HepG2 (cell line): ENCODE results near the gene WDR45B. TPM values are rescaled to one million over a fixed set of nuclear protein-coding genes. Genes with fewer than 3 reads are reported as not detected.

Experiments used
- EEA1 ChIP-seq: sonication (generic); formaldehyde crosslinking; IDR thresholded peaks from 2 replicates; pipeline ENCODE4 v1.5.1; 2020; ENCODE audit warnings: mild to moderate bottlenecking, missing genetic modification reagents, borderline replicate concordance
- EED ChIP-seq: sonication (generic); formaldehyde crosslinking; IDR thresholded peaks from 2 replicates; pipeline ENCODE4 v1.5.0; 2020; ENCODE audit warnings: mild to moderate bottlenecking, missing genetic modification reagents
- FOSL2 ChIP-seq: sonication (generic); formaldehyde crosslinking; IDR thresholded peaks from 2 replicates; pipeline ENCODE4 v1.4.0; 2020; ENCODE audit warnings: missing genetic modification reagents
- HMG20B ChIP-seq: conservative IDR thresholded peaks from 2 replicates; pipeline ENCODE4 v1.6.1; 2016; ENCODE audit warnings: missing genetic modification reagents, missing compliant biosample characterization
- KLF15 ChIP-seq: sonication (generic); formaldehyde crosslinking; IDR thresholded peaks from 2 replicates; pipeline ENCODE4 v1.8.1; 2023; ENCODE audit warnings: borderline replicate concordance, mild to moderate bottlenecking, inconsistent platforms, missing genetic modification reagents, mixed read lengths
- MLLT10 ChIP-seq: sonication (generic); formaldehyde crosslinking; IDR thresholded peaks from 2 replicates; pipeline ENCODE4 v1.4.0; 2020; ENCODE audit warnings: missing genetic modification reagents
- SNRNP70 ChIP-seq: fragments of 200-400 bp; formaldehyde crosslinking; IDR thresholded peaks from 2 replicates; pipeline ENCODE4 v1.6.1; 2017; ENCODE audit warnings: mild to moderate bottlenecking, low read depth, low read length, moderate library complexity
- TBX2 ChIP-seq: sonication (generic); formaldehyde crosslinking; IDR thresholded peaks from 2 replicates; pipeline ENCODE4 v1.5.0; 2020; ENCODE audit warnings: missing genetic modification reagents, mild to moderate bottlenecking, borderline replicate concordance
- YEATS2 ChIP-seq: sonication (generic); formaldehyde crosslinking; IDR thresholded peaks from 2 replicates; pipeline ENCODE4 v1.4.0; 2020; ENCODE audit warnings: missing genetic modification reagents, borderline replicate concordance
- ZFAT ChIP-seq: sonication (generic); formaldehyde crosslinking; conservative IDR thresholded peaks from 2 replicates; pipeline ENCODE4 v1.8.1; 2023; ENCODE audit warnings: missing genetic modification reagents, inconsistent platforms
- ZMYM4 ChIP-seq: sonication (generic); formaldehyde crosslinking; IDR thresholded peaks from 2 replicates; pipeline ENCODE4 v1.8.1; 2023; ENCODE audit warnings: mild to moderate bottlenecking, missing genetic modification reagents
- ZNF644 ChIP-seq: IDR thresholded peaks from 2 replicates; pipeline ENCODE4 v1.6.1; 2016; ENCODE audit warnings: low read depth
- ZNF850 ChIP-seq: sonication (generic); formaldehyde crosslinking; conservative IDR thresholded peaks from 2 replicates; pipeline ENCODE4 v1.9.0; 2021; ENCODE audit warnings: mild to moderate bottlenecking, missing genetic modification reagents
- polyA plus RNA-seq, 8 experiments: library from polyadenylated mRNA; depleted of rRNA in 3 of 8; stranded (reverse) in 7 of 8; unstranded in 1 of 8; fragments of >200 nt; fragmentation: Illumina TruSeq in 4 of 8; extraction: Trizol in 4 of 8; gene quantifications; 2 replicates each; pipeline versions ENCODE4 v1.2.1 to v1.2.3, GENCODE V29; 2011 to 2016; ENCODE audit warnings: low read depth in 4 of 8, missing spikeins in 1 of 8, mixed read lengths in 1 of 8; ENCODE audit not compliant: insufficient read depth in 1 of 8
- total RNA-seq, 5 experiments: library from RNA; depleted of rRNA; stranded (reverse); fragments of >200 nt; fragmentation: Illumina TruSeq; extraction: Trizol; gene quantifications; 2 replicates each; pipeline ENCODE4 v1.2.3, GENCODE V29; 2016; ENCODE audit warnings: low read depth in 1 of 5
- TF ChIP-seq, protein P1 (sequence below): sonication (generic); formaldehyde crosslinking; IDR thresholded peaks from 2 replicates; pipeline ENCODE4 v1.4.0; 2020; ENCODE audit warnings: missing genetic modification reagents; ENCODE audit errors: not compliant biosample characterization
- TF ChIP-seq, protein P2 (sequence below): sonication (generic); formaldehyde crosslinking; IDR thresholded peaks from 2 replicates; pipeline ENCODE4 v1.4.0; 2020; ENCODE audit warnings: missing genetic modification reagents
- TF ChIP-seq, protein P3 (sequence below): sonication (generic); formaldehyde crosslinking; IDR thresholded peaks from 2 replicates; pipeline ENCODE4 v1.4.0; 2020; ENCODE audit warnings: missing genetic modification reagents, borderline replicate concordance
- TF ChIP-seq, protein P4 (sequence below): sonication (generic); formaldehyde crosslinking; IDR thresholded peaks from 2 replicates; pipeline ENCODE4 v1.5.1; 2020; ENCODE audit warnings: mild to moderate bottlenecking, missing genetic modification reagents, borderline replicate concordance
- TF ChIP-seq, protein P5 (sequence below): sonication (generic); formaldehyde crosslinking; IDR thresholded peaks from 2 replicates; pipeline ENCODE4 v1.8.1; 2023; ENCODE audit warnings: missing genetic modification reagents, inconsistent platforms, borderline replicate concordance

WDR45B gene
- total and polyA plus RNA-seq, 2 of the 13 experiments (the other 11 are each of a cell fraction or from before 2014, with no cell fraction given): 86.2 to 155 TPM

DNA sequence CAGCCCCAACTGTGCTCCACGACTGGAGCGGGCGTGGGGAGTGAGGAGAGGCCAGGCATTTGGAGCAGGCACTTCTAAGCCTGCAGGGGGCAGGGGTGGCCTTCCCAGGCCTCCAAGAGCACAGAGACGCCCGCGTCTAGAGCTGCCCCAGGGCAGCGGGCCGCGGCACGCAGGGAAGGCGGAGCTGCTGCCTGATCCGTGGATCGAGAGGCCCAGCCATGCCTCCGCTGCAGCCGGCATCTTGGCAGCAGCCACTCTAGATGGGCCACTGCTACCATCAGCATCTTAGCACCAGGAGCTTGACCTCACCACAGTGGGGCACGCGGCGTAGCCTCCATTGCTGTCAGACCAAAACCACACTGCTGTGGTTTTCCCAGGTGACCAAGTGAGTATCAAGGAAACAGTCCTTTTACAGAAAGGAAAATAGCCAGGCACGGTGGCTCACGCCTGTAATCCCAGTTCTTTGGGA is 20.4 kb upstream of the WDR45B start (continued):
- TF ChIP-seq EEA1 (CRISPR knock-in tag) (no peak), SNRNP70 (no peak), KLF15 (CRISPR knock-in tag) (no peak), HMG20B (no peak), ZNF644 (CRISPR knock-in tag) (no peak), YEATS2 (CRISPR knock-in tag) (peak; percentile 70; the same call in 1 of the 2 replicates), FOSL2 (CRISPR knock-in tag) (no peak; the same call in 1 of the 2 replicates), TBX2 (CRISPR knock-in tag) (peak; percentile 47; the same call in 1 of the 2 replicates), ZNF850 (no peak), ZMYM4 (CRISPR knock-in tag) (peak; percentile 45; the same call in 1 of the 2 replicates), MLLT10 (CRISPR knock-in tag) (no peak), ZFAT (CRISPR knock-in tag) (no peak), EED (CRISPR knock-in tag) (peak; percentile 61; the same call in 1 of the 2 replicates)
- TF ChIP-seq, protein P1, sequence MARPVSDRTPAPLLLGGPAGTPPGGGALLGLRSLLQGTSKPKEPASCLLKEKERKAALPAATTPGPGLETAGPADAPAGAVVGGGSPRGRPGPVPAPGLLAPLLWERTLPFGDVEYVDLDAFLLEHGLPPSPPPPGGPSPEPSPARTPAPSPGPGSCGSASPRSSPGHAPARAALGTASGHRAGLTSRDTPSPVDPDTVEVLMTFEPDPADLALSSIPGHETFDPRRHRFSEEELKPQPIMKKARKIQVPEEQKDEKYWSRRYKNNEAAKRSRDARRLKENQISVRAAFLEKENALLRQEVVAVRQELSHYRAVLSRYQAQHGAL: no peak
- TF ChIP-seq, protein P2, sequence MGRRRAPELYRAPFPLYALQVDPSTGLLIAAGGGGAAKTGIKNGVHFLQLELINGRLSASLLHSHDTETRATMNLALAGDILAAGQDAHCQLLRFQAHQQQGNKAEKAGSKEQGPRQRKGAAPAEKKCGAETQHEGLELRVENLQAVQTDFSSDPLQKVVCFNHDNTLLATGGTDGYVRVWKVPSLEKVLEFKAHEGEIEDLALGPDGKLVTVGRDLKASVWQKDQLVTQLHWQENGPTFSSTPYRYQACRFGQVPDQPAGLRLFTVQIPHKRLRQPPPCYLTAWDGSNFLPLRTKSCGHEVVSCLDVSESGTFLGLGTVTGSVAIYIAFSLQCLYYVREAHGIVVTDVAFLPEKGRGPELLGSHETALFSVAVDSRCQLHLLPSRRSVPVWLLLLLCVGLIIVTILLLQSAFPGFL (CRISPR knock-in tag): no peak
- TF ChIP-seq, protein P3, sequence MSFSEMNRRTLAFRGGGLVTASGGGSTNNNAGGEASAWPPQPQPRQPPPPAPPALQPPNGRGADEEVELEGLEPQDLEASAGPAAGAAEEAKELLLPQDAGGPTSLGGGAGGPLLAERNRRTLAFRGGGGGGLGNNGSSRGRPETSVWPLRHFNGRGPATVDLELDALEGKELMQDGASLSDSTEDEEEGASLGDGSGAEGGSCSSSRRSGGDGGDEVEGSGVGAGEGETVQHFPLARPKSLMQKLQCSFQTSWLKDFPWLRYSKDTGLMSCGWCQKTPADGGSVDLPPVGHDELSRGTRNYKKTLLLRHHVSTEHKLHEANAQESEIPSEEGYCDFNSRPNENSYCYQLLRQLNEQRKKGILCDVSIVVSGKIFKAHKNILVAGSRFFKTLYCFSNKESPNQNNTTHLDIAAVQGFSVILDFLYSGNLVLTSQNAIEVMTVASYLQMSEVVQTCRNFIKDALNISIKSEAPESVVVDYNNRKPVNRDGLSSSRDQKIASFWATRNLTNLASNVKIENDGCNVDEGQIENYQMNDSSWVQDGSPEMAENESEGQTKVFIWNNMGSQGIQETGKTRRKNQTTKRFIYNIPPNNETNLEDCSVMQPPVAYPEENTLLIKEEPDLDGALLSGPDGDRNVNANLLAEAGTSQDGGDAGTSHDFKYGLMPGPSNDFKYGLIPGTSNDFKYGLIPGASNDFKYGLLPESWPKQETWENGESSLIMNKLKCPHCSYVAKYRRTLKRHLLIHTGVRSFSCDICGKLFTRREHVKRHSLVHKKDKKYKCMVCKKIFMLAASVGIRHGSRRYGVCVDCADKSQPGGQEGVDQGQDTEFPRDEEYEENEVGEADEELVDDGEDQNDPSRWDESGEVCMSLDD (CRISPR knock-in tag): no peak
- TF ChIP-seq, protein P4, sequence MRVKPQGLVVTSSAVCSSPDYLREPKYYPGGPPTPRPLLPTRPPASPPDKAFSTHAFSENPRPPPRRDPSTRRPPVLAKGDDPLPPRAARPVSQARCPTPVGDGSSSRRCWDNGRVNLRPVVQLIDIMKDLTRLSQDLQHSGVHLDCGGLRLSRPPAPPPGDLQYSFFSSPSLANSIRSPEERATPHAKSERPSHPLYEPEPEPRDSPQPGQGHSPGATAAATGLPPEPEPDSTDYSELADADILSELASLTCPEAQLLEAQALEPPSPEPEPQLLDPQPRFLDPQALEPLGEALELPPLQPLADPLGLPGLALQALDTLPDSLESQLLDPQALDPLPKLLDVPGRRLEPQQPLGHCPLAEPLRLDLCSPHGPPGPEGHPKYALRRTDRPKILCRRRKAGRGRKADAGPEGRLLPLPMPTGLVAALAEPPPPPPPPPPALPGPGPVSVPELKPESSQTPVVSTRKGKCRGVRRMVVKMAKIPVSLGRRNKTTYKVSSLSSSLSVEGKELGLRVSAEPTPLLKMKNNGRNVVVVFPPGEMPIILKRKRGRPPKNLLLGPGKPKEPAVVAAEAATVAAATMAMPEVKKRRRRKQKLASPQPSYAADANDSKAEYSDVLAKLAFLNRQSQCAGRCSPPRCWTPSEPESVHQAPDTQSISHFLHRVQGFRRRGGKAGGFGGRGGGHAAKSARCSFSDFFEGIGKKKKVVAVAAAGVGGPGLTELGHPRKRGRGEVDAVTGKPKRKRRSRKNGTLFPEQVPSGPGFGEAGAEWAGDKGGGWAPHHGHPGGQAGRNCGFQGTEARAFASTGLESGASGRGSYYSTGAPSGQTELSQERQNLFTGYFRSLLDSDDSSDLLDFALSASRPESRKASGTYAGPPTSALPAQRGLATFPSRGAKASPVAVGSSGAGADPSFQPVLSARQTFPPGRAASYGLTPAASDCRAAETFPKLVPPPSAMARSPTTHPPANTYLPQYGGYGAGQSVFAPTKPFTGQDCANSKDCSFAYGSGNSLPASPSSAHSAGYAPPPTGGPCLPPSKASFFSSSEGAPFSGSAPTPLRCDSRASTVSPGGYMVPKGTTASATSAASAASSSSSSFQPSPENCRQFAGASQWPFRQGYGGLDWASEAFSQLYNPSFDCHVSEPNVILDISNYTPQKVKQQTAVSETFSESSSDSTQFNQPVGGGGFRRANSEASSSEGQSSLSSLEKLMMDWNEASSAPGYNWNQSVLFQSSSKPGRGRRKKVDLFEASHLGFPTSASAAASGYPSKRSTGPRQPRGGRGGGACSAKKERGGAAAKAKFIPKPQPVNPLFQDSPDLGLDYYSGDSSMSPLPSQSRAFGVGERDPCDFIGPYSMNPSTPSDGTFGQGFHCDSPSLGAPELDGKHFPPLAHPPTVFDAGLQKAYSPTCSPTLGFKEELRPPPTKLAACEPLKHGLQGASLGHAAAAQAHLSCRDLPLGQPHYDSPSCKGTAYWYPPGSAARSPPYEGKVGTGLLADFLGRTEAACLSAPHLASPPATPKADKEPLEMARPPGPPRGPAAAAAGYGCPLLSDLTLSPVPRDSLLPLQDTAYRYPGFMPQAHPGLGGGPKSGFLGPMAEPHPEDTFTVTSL: no peak
- TF ChIP-seq, protein P5, sequence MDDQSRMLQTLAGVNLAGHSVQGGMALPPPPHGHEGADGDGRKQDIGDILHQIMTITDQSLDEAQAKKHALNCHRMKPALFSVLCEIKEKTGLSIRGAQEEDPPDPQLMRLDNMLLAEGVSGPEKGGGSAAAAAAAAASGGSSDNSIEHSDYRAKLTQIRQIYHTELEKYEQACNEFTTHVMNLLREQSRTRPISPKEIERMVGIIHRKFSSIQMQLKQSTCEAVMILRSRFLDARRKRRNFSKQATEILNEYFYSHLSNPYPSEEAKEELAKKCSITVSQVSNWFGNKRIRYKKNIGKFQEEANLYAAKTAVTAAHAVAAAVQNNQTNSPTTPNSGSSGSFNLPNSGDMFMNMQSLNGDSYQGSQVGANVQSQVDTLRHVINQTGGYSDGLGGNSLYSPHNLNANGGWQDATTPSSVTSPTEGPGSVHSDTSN (CRISPR knock-in tag): no peak
